Nephron progenitor cell (in vitro differentiated cells): ENCODE measurements around the gene AOPEP.

ENCODE experiments used
- DNase-seq: peaks from one replicate; pipeline ENCODE4 v3.0.0; 2021
- H3K27ac Mint-ChIP-seq: 2 replicates; pipeline ENCODE4 v1.8.0; 2021; ENCODE audit warnings: mild to moderate bottlenecking, moderate library complexity, mixed read lengths
- H3K27me3 Mint-ChIP-seq: 2 replicates; pipeline ENCODE4 v1.8.0; 2021; ENCODE audit warnings: mild to moderate bottlenecking, low read depth, mixed read lengths; ENCODE audit not compliant: poor library complexity
- H3K36me3 Mint-ChIP-seq: 2 replicates; pipeline ENCODE4 v1.8.0; 2021; ENCODE audit warnings: low read depth, mixed read lengths
- H3K4me1 Mint-ChIP-seq: 2 replicates; pipeline ENCODE4 v1.8.0; 2021; ENCODE audit warnings: mixed read lengths
- H3K4me3 Mint-ChIP-seq: 2 replicates; pipeline ENCODE4 v1.8.0; 2021; ENCODE audit warnings: mild to moderate bottlenecking, moderate library complexity, mixed read lengths
- H3K9me3 Mint-ChIP-seq: 2 replicates; pipeline ENCODE4 v1.8.0; 2021; ENCODE audit warnings: mild to moderate bottlenecking, moderate library complexity, mixed read lengths
- TF ChIP-seq, protein P1 (sequence below): fragments of 200-600 bp; sonication (generic); IDR thresholded peaks from 2 replicates; pipeline ENCODE4 v1.5.0; 2021; ENCODE audit warnings: antibody characterized with exemption

Gene AOPEP

DNA sequence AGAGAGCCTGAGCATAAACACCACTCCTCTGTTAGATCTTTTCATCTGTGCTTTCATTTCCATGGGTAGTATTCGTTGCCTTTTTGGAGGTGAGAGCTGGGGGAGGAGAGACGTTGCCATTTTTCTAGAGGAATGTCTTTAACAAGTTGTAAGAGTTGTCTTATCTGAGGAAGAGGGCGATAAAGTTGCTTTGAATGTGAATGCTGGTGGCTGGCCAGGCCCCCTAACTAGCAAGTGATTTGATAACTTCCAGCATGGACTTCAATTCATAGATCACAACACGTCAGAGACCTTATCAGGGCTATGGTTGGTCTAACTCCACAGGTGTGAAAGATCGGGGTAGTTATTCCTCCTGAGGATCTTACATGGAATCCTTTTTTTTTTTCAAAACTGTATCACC, 30.0 kb upstream of the AOPEP start:
- TF ChIP-seq, protein P1, sequence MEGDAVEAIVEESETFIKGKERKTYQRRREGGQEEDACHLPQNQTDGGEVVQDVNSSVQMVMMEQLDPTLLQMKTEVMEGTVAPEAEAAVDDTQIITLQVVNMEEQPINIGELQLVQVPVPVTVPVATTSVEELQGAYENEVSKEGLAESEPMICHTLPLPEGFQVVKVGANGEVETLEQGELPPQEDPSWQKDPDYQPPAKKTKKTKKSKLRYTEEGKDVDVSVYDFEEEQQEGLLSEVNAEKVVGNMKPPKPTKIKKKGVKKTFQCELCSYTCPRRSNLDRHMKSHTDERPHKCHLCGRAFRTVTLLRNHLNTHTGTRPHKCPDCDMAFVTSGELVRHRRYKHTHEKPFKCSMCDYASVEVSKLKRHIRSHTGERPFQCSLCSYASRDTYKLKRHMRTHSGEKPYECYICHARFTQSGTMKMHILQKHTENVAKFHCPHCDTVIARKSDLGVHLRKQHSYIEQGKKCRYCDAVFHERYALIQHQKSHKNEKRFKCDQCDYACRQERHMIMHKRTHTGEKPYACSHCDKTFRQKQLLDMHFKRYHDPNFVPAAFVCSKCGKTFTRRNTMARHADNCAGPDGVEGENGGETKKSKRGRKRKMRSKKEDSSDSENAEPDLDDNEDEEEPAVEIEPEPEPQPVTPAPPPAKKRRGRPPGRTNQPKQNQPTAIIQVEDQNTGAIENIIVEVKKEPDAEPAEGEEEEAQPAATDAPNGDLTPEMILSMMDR = no peak
- H3K27me3 Mint-ChIP-seq = peaks cover 2% of the 10 kb centered on the region
- H3K4me1 Mint-ChIP-seq = no peaks in the 10 kb centered on the region
- no peaks in the 10 kb centered on the region for H3K9me3 Mint-ChIP-seq
- no peak overlapping the region for H3K27ac Mint-ChIP-seq
- no peaks in the 10 kb centered on the region for H3K36me3 Mint-ChIP-seq
- no peak overlapping the region for H3K4me3 Mint-ChIP-seq
- DNase-seq = no peak

DNA sequence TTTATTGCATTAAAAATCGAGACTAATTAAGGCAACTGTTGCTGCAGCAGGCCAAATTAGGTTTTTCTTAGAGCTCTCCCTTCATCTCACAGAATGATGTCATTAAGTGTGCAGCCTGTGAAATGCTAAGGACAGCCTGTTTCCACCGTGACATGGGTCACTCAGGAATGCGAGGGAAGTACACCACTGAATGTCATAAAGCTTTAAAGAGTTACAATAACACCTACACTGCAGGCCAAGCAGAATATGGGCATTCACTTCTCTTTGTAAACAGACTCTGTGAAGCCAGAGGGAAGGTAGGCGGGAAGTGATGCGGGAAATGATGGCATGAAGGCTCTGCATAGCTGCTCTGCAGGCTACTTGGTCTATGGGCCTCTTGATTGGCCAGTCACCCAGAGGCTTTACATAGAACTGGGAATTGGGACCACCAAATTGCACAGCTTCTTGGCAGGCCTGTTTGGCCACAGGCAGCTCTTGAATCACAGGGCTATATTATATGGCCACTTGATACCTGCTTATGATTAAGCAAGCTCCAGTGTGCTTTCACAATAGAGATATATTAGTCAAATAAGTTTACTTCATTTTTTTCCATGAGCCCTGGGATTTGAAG, 28.4 kb upstream of the AOPEP start:
- Mint-ChIP-seq H3K4me3 (no peak overlapping the region), H3K4me1 (peaks cover under 1% of the 10 kb centered on the region), H3K27ac (peak overlapping the region; percentile 45), H3K36me3 (no peaks in the 10 kb centered on the region), H3K27me3 (peaks cover 2% of the 10 kb centered on the region), H3K9me3 (no peaks in the 10 kb centered on the region)
- DNase-seq = peak; percentile 11
- TF ChIP-seq, protein P1 = no peak

DNA sequence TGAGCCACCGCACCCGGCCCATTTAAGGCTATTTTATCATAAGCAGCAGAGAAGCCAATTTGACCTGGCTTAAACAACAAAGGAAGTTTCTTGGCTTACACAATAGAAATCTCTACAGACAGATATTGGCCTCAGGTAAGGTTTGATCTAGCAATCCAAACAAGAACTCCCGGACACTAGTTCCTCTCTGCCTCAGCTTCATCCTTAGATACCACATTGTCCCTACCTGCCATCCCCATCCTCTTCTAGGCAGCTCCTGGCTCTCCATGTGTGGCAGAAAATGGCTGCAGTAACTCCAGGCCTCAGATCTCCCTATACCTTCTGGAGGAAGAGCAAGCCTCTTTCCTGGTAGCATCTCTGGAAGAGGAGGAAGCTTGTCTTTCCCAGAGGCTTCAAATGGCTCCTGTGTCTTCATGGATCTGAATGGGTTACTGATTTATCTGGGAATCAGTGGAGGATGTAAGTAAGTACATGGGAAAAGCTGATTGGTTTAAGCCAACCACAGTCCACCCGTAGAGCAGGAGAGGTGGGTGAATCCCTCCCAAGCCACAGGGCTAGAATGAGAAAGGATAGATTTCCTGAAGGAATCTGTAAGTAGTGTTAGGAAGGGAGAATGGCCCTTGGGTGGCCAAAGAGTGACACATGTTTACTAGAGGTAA, 26.7 kb upstream of the AOPEP start:
- no peak for DNase-seq
- TF ChIP-seq, protein P1 = no peak
- Mint-ChIP-seq H3K36me3 (no peaks in the 10 kb centered on the region), H3K4me3 (no peak overlapping the region), H3K27me3 (peaks cover 2% of the 10 kb centered on the region), H3K9me3 (no peaks in the 10 kb centered on the region), H3K27ac (no peak overlapping the region), H3K4me1 (peaks cover 16% of the 10 kb centered on the region)

DNA sequence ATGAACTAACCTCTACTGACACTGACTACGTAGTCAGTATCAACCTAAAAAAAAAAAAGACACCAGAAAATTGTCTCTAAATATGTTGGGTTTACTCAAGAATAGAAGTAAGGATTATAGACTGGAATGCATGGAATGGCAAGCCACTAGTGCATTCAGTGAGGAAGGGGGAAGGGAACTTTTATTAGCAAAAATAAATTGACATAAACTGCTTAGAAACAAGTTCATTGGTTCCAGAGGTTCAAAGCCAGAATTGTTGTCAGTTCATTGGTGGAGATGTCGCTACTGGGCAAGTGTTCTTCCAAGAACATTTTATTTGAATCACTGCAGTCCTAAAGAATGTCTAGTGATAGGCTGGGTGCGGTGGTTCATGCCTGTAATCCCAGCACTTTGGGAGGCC, 26.1 kb upstream of the AOPEP start:
- no peaks in the 10 kb centered on the region for H3K9me3 Mint-ChIP-seq
- H3K27ac Mint-ChIP-seq = no peak overlapping the region
- peaks cover 2% of the 10 kb centered on the region for H3K27me3 Mint-ChIP-seq
- H3K4me1 Mint-ChIP-seq = peaks cover 21% of the 10 kb centered on the region
- no peaks in the 10 kb centered on the region for H3K36me3 Mint-ChIP-seq
- TF ChIP-seq, protein P1 = no peak
- no peak overlapping the region for H3K4me3 Mint-ChIP-seq
- no peak for DNase-seq

DNA sequence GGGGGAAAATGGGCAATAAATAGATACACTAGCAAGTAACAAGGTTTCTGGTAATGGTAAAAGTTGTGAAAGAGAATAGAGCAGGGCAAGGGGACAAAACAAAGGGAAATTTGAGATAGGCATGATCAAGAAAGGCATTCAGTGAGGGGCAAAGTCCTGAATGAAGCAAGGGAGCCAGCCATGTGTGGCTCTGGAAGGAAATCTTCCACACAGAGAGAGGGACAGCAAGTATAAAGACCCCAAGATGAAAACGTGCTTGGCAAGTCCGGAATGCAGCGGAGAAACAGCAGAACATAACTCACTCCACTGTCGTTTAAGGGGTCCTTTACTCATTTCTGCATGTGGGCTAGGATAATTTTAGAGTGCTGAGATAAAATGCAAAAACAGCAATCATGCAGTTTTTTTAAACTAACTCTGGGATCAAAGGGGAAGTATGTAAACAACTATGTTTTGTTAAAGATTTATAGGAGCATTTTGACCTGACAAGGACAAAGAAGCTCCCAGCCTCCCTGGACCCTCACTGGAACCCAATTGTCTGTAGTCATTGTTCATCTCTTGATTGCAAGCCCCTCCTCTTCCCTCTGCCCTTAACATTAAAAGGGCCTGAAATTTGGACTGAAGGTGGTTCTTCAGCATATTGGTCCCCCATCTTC, 22.9 kb upstream of the AOPEP start:
- no peaks in the 10 kb centered on the region for H3K36me3 Mint-ChIP-seq
- no peaks in the 10 kb centered on the region for H3K9me3 Mint-ChIP-seq
- peak overlapping the region; percentile 28 for H3K27ac Mint-ChIP-seq
- peaks cover 3% of the 10 kb centered on the region for H3K27me3 Mint-ChIP-seq
- no peak overlapping the region for H3K4me3 Mint-ChIP-seq
- H3K4me1 Mint-ChIP-seq = peaks cover 28% of the 10 kb centered on the region
- DNase-seq = no peak
- TF ChIP-seq, protein P1 = no peak
